Panc1 (cell line): ENCODE results near the gene MSRB3. TPM values are rescaled to one million over a fixed set of nuclear protein-coding genes. Genes with fewer than 3 reads are reported as not detected.
"Not testable (repeated sequence)": the region's sequence is repeated elsewhere in the genome, so short reads cannot be mapped to it uniquely, and the experiment has no call there.

Experiments used
- ATAC-seq: fragments of 200-7000 bp; cut with Tn5 transposase; 2 replicates; pipeline ENCODE4 v1.9.1; 2020; ENCODE audit warnings: mild to moderate bottlenecking, moderate library complexity
- BruUV-seq: library from RNA; stranded (reverse); fragments of 400-500 nt; replicated peaks from 2 replicates; lab custom pipeline; 2021; lab: Mats Ljungman, UMichigan
- CTCF ChIA-PET: fragments of 300-600 bp; sonication (Branson Sonifier 250); formaldehyde crosslinking; loops from one replicate; lab custom pipeline; 2022; ENCODE audit warnings: antibody characterized with exemption; lab: Charles Lee
- POLR2A ChIA-PET: fragments of 300-600 bp; sonication (Branson Sonifier 250); formaldehyde crosslinking; loops from one replicate; lab custom pipeline; 2022; ENCODE audit warnings: antibody characterized with exemption; lab: Charles Lee
- DNase-seq: peaks from one replicate; pipeline ENCODE4 v3.0.0-alpha.2; 2010; ENCODE audit warnings: low read depth, low spot score
- H3K27ac ChIP-seq: 2 replicates; pipeline ENCODE4 v1.5.1; 2011; ENCODE audit warnings: mild to moderate bottlenecking, low read length, inconsistent platforms
- H3K27me3 ChIP-seq: fragments of 200-500 bp; sonication (Bioruptor generic); 2 replicates; pipeline ENCODE4 v1.6.0; 2014; ENCODE audit warnings: low read length, inconsistent platforms; ENCODE audit not compliant: control insufficient read depth, insufficient read depth
- H3K36me3 ChIP-seq: fragments of 200-500 bp; sonication (Bioruptor generic); 2 replicates; pipeline ENCODE4 v1.5.1; 2014; ENCODE audit warnings: inconsistent platforms, mild to moderate bottlenecking, low read length, moderate library complexity; ENCODE audit not compliant: control insufficient read depth, insufficient read depth
- H3K4me1 ChIP-seq: 2 replicates; pipeline ENCODE4 v1.5.1; 2011; ENCODE audit warnings: inconsistent platforms, mild to moderate bottlenecking, low read length, moderate library complexity; ENCODE audit not compliant: control insufficient read depth, insufficient read depth
- H3K4me3 ChIP-seq, 2 experiments: 2 replicates each; pipeline ENCODE4 v1.5.1; 2011 to 2012; ENCODE audit warnings: low read depth in 2 of 2, low read length in 2 of 2, mild to moderate bottlenecking in 2 of 2, inconsistent platforms in 1 of 2, moderate library complexity in 1 of 2
- H3K9me3 ChIP-seq: fragments of 200-500 bp; sonication (Bioruptor generic); 2 replicates; pipeline ENCODE4 v1.5.1; 2014; ENCODE audit warnings: low read depth, mild to moderate bottlenecking, inconsistent platforms, low read length, moderate library complexity; ENCODE audit not compliant: control insufficient read depth, insufficient read depth
- POLR2AphosphoS5 ChIP-seq: IDR thresholded peaks from 2 replicates; pipeline ENCODE4 v1.6.1; 2012; ENCODE audit warnings: mild to moderate bottlenecking, low read depth, low read length, moderate library complexity
- REST ChIP-seq, 2 experiments: IDR thresholded peaks; 2 replicates each; pipeline ENCODE4 v1.6.1; 2011 to 2012; ENCODE audit warnings: low read depth in 2 of 2, control low read depth in 1 of 2, low read length in 1 of 2, mild to moderate bottlenecking in 1 of 2, moderate library complexity in 1 of 2; ENCODE audit not compliant: insufficient read depth in 1 of 2
- SIN3A ChIP-seq: IDR thresholded peaks from 2 replicates; pipeline ENCODE4 v1.6.1; 2012; ENCODE audit warnings: low read depth, mild to moderate bottlenecking, low read length, moderate library complexity, borderline replicate concordance; ENCODE audit not compliant: insufficient read depth
- TCF7L2 ChIP-seq: IDR thresholded peaks from 2 replicates; pipeline ENCODE4 v1.6.1; 2011; ENCODE audit warnings: mild to moderate bottlenecking, low read depth, low read length, inconsistent platforms
- in situ Hi-C: cut with HindIII; loops from 2 replicates; pipeline ENCODE4 v1.10.0; 2016; ENCODE audit warnings: low sequenced_read_pairs, low pct_unique_long_range_greater_than_20kb
- intact Hi-C: fragments of 100-400 bp; cut with micrococcal nuclease; formaldehyde crosslinking; loops from one replicate; pipeline ENCODE4 v1.10.0; 2022; ENCODE audit not compliant: unreplicated experiment
- total RNA-seq: library from RNA; stranded (reverse); gene quantifications from one replicate; pipeline ENCODE4 v1.2.1, GENCODE V29; 2021; ENCODE audit not compliant: unreplicated experiment
- TF ChIP-seq, protein P1 (sequence below): fragments of 450-650 bp; IDR thresholded peaks from 2 replicates; pipeline ENCODE4 v1.5.1; 2017; ENCODE audit warnings: mild to moderate bottlenecking

Gene MSRB3
- total RNA-seq, 1 experiment from 2014 or later, result 89.7 TPM

GRCh38 chr12:65450625-65451024 is 172.1 kb downstream of the MSRB3 start:
- BruUV-seq, result no TSS peak
- no peak for TF ChIP-seq TCF7L2
- no peak for ATAC-seq
- in situ Hi-C loops (no loop called here), intact Hi-C loops (no loop called here)
- H3K27me3 ChIP-seq, result no peaks in the 10 kb centered on the region
- H3K27ac ChIP-seq, result no peak overlapping the region
- H3K9me3 ChIP-seq, result no peaks in the 10 kb centered on the region
- ChIA-PET POLR2A (no interaction called here), CTCF (no interaction called here)
- no peaks in the 10 kb centered on the region for H3K4me1 ChIP-seq
- H3K4me3 ChIP-seq, result no peak overlapping the region
- no peak for DNase-seq
- H3K36me3 ChIP-seq, result no peaks in the 10 kb centered on the region

GRCh38 chr12:65454115-65454787 is 175.8 kb downstream of the MSRB3 start:
- BruUV-seq, result no TSS peak
- TF ChIP-seq POLR2AphosphoS5 (no peak), REST (IDR thresholded peaks at IDR 0.05; ENCODE audit: insufficient read depth in 1 of 2, low read depth in 2 of 2, low read length in 1 of 2) (no peak), SIN3A (no peak), TCF7L2 (no peak)
- TF ChIP-seq, protein P1, sequence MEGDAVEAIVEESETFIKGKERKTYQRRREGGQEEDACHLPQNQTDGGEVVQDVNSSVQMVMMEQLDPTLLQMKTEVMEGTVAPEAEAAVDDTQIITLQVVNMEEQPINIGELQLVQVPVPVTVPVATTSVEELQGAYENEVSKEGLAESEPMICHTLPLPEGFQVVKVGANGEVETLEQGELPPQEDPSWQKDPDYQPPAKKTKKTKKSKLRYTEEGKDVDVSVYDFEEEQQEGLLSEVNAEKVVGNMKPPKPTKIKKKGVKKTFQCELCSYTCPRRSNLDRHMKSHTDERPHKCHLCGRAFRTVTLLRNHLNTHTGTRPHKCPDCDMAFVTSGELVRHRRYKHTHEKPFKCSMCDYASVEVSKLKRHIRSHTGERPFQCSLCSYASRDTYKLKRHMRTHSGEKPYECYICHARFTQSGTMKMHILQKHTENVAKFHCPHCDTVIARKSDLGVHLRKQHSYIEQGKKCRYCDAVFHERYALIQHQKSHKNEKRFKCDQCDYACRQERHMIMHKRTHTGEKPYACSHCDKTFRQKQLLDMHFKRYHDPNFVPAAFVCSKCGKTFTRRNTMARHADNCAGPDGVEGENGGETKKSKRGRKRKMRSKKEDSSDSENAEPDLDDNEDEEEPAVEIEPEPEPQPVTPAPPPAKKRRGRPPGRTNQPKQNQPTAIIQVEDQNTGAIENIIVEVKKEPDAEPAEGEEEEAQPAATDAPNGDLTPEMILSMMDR, result no peak
- ATAC-seq (no peak), DNase-seq (no peak)
- no peak overlapping the region for H3K27ac ChIP-seq
- H3K4me1 ChIP-seq, result no peaks in the 10 kb centered on the region
- ChIA-PET CTCF (no interaction called here), POLR2A (interaction anchor here (0.5 kb wide), 1 partner anchor 80 kb away, joined by 5 read pairs; no protein-coding TSS in a partner anchor)
- H3K36me3 ChIP-seq, result no peaks in the 10 kb centered on the region
- no peak overlapping the region for H3K4me3 ChIP-seq
- no peaks in the 10 kb centered on the region for H3K9me3 ChIP-seq
- intact Hi-C loops (no loop called here), in situ Hi-C loops (no loop called here)
- no peaks in the 10 kb centered on the region for H3K27me3 ChIP-seq

DNA sequence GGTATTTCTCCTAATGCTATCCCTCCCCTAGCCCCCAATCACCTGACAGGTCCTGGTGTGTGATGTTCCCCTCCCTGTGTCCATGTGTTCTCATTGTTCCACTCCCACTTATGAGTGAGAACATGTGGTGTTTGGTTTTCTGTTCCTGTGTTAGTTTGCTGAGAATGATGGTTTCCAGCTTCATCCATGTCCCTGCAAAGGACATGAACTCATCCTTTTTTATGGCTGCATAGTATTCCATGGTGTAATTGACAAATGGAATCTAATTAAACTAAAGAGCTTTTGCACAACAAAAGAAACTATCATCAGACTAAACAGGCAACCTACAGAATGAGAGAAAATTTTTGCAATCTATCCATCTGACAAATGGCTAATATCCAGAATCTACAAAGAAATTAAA is 178.9 kb downstream of the MSRB3 start:
- H3K27ac ChIP-seq, in situ Hi-C loops, CTCF ChIA-PET, POLR2A ChIA-PET, ATAC-seq, H3K9me3 ChIP-seq, H3K36me3 ChIP-seq, BruUV-seq, H3K27me3 ChIP-seq, intact Hi-C loops, H3K4me1 ChIP-seq, DNase-seq, H3K4me3 ChIP-seq: not testable (repeated sequence)
